Uterus (tissue), 2 donors: ENCODE results near the gene ZSCAN25.

ENCODE experiments used
- POLR2A ChIP-seq, 2 donors: fragments of 450-650 bp; IDR thresholded peaks; one replicate each; pipeline ENCODE4 v1.6.1; 2016; ENCODE audit warnings: antibody characterized with exemption in 2 of 2, mild to moderate bottlenecking in 1 of 2, moderate library complexity in 1 of 2
- TF ChIP-seq, protein P1 (sequence below), 4 experiments: fragments of 200-600 bp in 2 of 4; fragments of 450-650 bp in 2 of 4; sonication (generic) in 2 of 4; IDR thresholded peaks; one replicate each; pipeline ENCODE4 v1.5.1; 2016 to 2019; ENCODE audit warnings: antibody characterized with exemption in 4 of 4, mild to moderate bottlenecking in 2 of 4, moderate library complexity in 1 of 4

DNA sequence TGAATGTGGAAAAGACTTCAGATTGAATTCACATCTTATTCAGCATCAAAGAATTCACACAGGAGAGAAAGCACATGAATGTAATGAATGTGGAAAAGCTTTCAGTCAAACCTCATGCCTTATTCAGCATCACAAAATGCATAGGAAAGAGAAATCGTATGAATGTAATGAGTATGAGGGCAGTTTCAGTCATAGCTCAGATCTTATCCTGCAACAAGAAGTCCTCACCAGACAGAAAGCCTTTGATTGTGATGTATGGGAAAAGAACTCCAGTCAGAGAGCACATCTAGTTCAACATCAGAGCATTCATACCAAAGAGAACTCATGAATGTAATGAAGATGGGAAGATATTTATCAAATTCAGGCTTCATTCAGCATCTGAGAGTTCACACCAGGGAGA lies 43.5 kb upstream of the ZSCAN25 start:
- TF ChIP-seq, protein P1, sequence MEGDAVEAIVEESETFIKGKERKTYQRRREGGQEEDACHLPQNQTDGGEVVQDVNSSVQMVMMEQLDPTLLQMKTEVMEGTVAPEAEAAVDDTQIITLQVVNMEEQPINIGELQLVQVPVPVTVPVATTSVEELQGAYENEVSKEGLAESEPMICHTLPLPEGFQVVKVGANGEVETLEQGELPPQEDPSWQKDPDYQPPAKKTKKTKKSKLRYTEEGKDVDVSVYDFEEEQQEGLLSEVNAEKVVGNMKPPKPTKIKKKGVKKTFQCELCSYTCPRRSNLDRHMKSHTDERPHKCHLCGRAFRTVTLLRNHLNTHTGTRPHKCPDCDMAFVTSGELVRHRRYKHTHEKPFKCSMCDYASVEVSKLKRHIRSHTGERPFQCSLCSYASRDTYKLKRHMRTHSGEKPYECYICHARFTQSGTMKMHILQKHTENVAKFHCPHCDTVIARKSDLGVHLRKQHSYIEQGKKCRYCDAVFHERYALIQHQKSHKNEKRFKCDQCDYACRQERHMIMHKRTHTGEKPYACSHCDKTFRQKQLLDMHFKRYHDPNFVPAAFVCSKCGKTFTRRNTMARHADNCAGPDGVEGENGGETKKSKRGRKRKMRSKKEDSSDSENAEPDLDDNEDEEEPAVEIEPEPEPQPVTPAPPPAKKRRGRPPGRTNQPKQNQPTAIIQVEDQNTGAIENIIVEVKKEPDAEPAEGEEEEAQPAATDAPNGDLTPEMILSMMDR (IDR thresholded peaks at IDR 0.05): no peak
- TF ChIP-seq POLR2A (IDR thresholded peaks at IDR 0.05): no peak
